ENCODE data around the gene PARVG. TPM values are rescaled to one million over a fixed set of nuclear protein-coding genes. Genes with fewer than 3 reads are reported as not detected.

The PARVG gene
- total and polyA plus RNA-seq, 10 of the 15 experiments (the other 5 are each of a cell fraction or from before 2014, with no cell fraction given), result 6.3 to 123 (median 71.9) TPM

DNA sequence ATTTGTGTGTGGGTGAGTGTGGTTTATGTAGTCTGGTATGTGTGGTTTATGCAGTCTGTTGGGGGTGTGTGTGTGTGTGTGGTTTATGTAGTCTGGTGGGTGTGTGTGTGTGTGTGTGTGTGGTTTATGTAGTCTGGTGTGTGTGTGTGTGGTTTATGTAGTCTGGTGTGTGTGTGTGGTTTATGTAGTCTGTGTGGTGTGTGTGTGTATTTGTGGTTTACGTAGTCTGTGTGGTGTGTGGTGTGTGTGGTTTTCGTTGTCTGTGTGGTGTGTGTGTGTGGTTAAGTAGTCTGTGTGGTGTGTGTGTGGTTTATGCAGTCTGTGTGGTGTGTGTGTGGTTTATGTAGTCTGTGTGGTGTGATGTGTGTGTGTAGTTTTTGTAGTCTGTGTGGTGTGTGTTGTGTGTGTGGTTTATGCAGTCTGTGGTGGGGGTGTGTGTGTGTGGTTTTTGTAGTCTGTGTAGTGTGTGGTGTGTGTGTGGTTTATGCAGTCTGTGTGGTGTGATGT lies 26.2 kb upstream of the PARVG start:
- POLR2A ChIA-PET, result no interaction called here
- Histone ChIP-seq H3K4me1 (ENCODE audit: control insufficient read depth, insufficient read depth, low read length) (no peaks in the 10 kb centered on the region), H4K20me1 (ENCODE audit: control insufficient read depth, insufficient read depth) (no peaks in the 10 kb centered on the region), H2AFZ (ENCODE audit: control insufficient read depth, low read depth, low read length) (no peak overlapping the region), H3K27me3 (replicated peaks in 1 of 2; ENCODE audit: control insufficient read depth in 2 of 2, insufficient read depth in 2 of 2, low read length in 1 of 2) (no peaks in the 10 kb centered on the region), H3K9me3 (replicated peaks; ENCODE audit: control insufficient read depth, insufficient read depth, low read length) (no peaks in the 10 kb centered on the region), H3K4me2 (ENCODE audit: control insufficient read depth, insufficient read depth) (no peak overlapping the region), H3K36me3 (ENCODE audit: control insufficient read depth in 2 of 2, insufficient read depth in 2 of 2, low read length in 1 of 2) (peaks cover 5 to 11% of the 10 kb centered on the region in 2 experiments; a peak in 3 of 4 replicates), H3K4me3 (no peak overlapping the region), H3K79me2 (ENCODE audit: control insufficient read depth, insufficient read depth, low read length) (no peaks in the 10 kb centered on the region), H3K27ac (ENCODE audit: control insufficient read depth, insufficient read depth) (no peak overlapping the region), H3K9ac (ENCODE audit: control insufficient read depth, insufficient read depth, low read length) (no peak overlapping the region)
- SMC1A ChIA-PET (ENCODE audit: uncharacterized antibody, unreplicated experiment), result no interaction called here
- WGBS (ENCODE audit: insufficient coverage, insufficient replicate concordance, low lambda C conversion rate, missing lambda C conversion rate), result 19% methylated on average over 2 of the region's 2 CpGs
- DNase-seq (ENCODE audit: low read depth, low spot score) (peak; percentile 12), FAIRE-seq (peak; percentile 56), ATAC-seq (peak; percentile 24)
- CTCF ChIA-PET, result no interaction called here
- intact Hi-C loops (cut with micrococcal nuclease; ENCODE audit: unreplicated experiment), result no loop called here
- RAD21 ChIA-PET (ENCODE audit: unreplicated experiment), result no interaction called here
- in situ Hi-C loops (cut with MboI), result no loop called here
- no TSS peak for BruUV-seq (replicated peaks)
- TF ChIP-seq NR2F1 (conservative IDR thresholded peaks at IDR 0.05), result 0 out of 2 replicates have a peak, but pooled peaks have one; percentile 21
- TF ChIP-seq, protein P1, sequence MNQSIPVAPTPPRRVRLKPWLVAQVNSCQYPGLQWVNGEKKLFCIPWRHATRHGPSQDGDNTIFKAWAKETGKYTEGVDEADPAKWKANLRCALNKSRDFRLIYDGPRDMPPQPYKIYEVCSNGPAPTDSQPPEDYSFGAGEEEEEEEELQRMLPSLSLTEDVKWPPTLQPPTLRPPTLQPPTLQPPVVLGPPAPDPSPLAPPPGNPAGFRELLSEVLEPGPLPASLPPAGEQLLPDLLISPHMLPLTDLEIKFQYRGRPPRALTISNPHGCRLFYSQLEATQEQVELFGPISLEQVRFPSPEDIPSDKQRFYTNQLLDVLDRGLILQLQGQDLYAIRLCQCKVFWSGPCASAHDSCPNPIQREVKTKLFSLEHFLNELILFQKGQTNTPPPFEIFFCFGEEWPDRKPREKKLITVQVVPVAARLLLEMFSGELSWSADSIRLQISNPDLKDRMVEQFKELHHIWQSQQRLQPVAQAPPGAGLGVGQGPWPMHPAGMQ (IDR thresholded peaks at IDR 0.05; ENCODE audit: borderline replicate concordance), result peak; percentile 90
- 0 out of 2 replicates have a peak, but pooled peaks have one; percentile 10 for TF ChIP-seq BCL11A (IDR thresholded peaks at IDR 0.05; ENCODE audit: low read depth, low read length)
- TF ChIP-seq BMI1 (IDR thresholded peaks at IDR 0.05; ENCODE audit: borderline replicate concordance), result peak; percentile 50; the same call in 1 of the 2 replicates
- TF ChIP-seq STAT3 (IDR thresholded peaks at IDR 0.05; ENCODE audit: low read depth, low read length), result no peak
- peak; percentile 64 for TF ChIP-seq CBFB (IDR thresholded peaks at IDR 0.05; ENCODE audit: low read depth)
- peak; percentile 97 for TF ChIP-seq RUNX3 (IDR thresholded peaks at IDR 0.05; ENCODE audit: low read length)
- peak; percentile 17; the same call in 1 of the 2 replicates for TF ChIP-seq EED (IDR thresholded peaks at IDR 0.05; ENCODE audit: low read depth)
- TF ChIP-seq PML (IDR thresholded peaks at IDR 0.05; ENCODE audit: low read length), result no peak
- peak; percentile 80; the same call in 1 of the 2 replicates for TF ChIP-seq HDGF (IDR thresholded peaks at IDR 0.05)
- peak; percentile 32 for TF ChIP-seq MEF2B (IDR thresholded peaks at IDR 0.05; ENCODE audit: partially characterized antibody, poor library complexity, severe bottlenecking)
- peak; percentile 81 for TF ChIP-seq ATF7 (IDR thresholded peaks at IDR 0.05; ENCODE audit: low read depth)
- peak; percentile 21 to 47; a peak in 3 of 4 replicates for TF ChIP-seq BHLHE40 (IDR thresholded peaks at IDR 0.05; ENCODE audit: borderline replicate concordance in 1 of 2, low read depth in 2 of 2, low read length in 1 of 2)
- no peak for TF ChIP-seq NFYB (IDR thresholded peaks at IDR 0.05; ENCODE audit: insufficient read depth, low read depth, low read length)
- TF ChIP-seq, protein P2, sequence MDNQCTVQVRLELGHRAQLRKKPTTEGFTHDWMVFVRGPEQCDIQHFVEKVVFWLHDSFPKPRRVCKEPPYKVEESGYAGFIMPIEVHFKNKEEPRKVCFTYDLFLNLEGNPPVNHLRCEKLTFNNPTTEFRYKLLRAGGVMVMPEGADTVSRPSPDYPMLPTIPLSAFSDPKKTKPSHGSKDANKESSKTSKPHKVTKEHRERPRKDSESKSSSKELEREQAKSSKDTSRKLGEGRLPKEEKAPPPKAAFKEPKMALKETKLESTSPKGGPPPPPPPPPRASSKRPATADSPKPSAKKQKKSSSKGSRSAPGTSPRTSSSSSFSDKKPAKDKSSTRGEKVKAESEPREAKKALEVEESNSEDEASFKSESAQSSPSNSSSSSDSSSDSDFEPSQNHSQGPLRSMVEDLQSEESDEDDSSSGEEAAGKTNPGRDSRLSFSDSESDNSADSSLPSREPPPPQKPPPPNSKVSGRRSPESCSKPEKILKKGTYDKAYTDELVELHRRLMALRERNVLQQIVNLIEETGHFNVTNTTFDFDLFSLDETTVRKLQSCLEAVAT (IDR thresholded peaks at IDR 0.05), result peak; percentile 99
- peak; percentile 95 for TF ChIP-seq NBN (IDR thresholded peaks at IDR 0.05)
- TF ChIP-seq POLR2AphosphoS5 (IDR thresholded peaks at IDR 0.05; ENCODE audit: low read length), result peak; percentile 63
- no peak for TF ChIP-seq RB1 (IDR thresholded peaks at IDR 0.05; ENCODE audit: borderline replicate concordance)
- TF ChIP-seq TBL1XR1 (IDR thresholded peaks at IDR 0.05; ENCODE audit: low read depth, low read length), result 0 out of 2 replicates have a peak, but pooled peaks have one; percentile 49
- 0 out of 4 replicates have a peak, but pooled peaks of 1 of the 2 experiments have one; percentile 33 for TF ChIP-seq EP300 (IDR thresholded peaks at IDR 0.05; ENCODE audit: borderline replicate concordance in 1 of 2, control insufficient read depth in 1 of 2, low read depth in 2 of 2, low read length in 2 of 2)
- peak; percentile 68 for TF ChIP-seq MTA2 (IDR thresholded peaks at IDR 0.05; ENCODE audit: low read depth)
- peak in 1 of 2 experiments; percentile 75; a peak in 3 of 4 replicates for TF ChIP-seq IKZF2 (IDR thresholded peaks at IDR 0.05)
- TF ChIP-seq ZSCAN29 (IDR thresholded peaks at IDR 0.05), result no peak
- TF ChIP-seq CREM (IDR thresholded peaks at IDR 0.05; ENCODE audit: low read depth), result peak; percentile 37; the same call in 1 of the 2 replicates
- 0 out of 3 replicates have a peak, but pooled peaks have one; percentile 19 for TF ChIP-seq POU2F2 (IDR thresholded peaks at IDR 0.05; ENCODE audit: borderline replicate concordance, low read depth, low read length)

All from GM12878 (cell line).